Right lung (tissue), 5 donors: ENCODE measurements around the gene RNFT2. TPM values are rescaled to one million over a fixed set of nuclear protein-coding genes. Genes with fewer than 3 reads are reported as not detected.

Experiments used
- DNase-seq, 2 donors: peaks; one replicate each; pipeline ENCODE4 v3.0.0-alpha.2; 2013
- polyA plus RNA-seq, 5 donors: library from polyadenylated mRNA; unstranded; fragments of 120-200 nt; gene quantifications; one replicate each; pipeline versions ENCODE4 v1.2.1 to v1.2.3, GENCODE V29; 2013; ENCODE audit warnings: inconsistent platforms in 1 of 5, low replicate concordance in 1 of 5; ENCODE audit not compliant: insufficient read length in 5 of 5, insufficient read depth in 1 of 5

RNFT2 gene
- polyA plus RNA-seq, 5 donors: 2.4 to 3.6 (median 2.9) TPM

GRCh38 chr12:116832353-116832752, 94.2 kb downstream of the RNFT2 start:
- no peak for DNase-seq

GRCh38 chr12:116833474-116833873, 95.4 kb downstream of the RNFT2 start:
- DNase-seq: no peak

GRCh38 chr12:116835484-116835883, 97.4 kb downstream of the RNFT2 start:
- no peak for DNase-seq

DNA sequence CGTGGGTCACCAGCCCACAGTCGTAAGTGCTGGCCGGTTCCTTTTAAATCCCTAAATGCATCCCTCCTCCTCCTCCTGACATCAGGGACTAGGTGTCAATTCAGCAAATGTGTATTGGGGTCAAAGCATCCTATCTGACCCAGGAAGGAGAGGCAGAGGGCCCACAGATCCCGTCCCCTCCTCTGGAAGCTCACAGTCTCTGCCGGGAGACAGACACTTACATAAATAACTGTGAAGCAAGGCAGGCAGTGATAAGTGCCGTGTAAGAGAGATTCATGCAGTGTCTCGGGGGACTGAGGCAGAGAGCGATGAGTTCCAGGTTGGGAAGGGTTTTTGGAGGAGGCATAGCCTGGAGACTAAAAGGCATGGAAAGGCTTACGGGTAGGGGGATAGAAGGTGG, 99.0 kb downstream of the RNFT2 start:
- DNase-seq: no peak

- no peak for DNase-seq
Measured at GRCh38 chr12:116838365-116838764, 100.2 kb downstream of the RNFT2 start.

DNA sequence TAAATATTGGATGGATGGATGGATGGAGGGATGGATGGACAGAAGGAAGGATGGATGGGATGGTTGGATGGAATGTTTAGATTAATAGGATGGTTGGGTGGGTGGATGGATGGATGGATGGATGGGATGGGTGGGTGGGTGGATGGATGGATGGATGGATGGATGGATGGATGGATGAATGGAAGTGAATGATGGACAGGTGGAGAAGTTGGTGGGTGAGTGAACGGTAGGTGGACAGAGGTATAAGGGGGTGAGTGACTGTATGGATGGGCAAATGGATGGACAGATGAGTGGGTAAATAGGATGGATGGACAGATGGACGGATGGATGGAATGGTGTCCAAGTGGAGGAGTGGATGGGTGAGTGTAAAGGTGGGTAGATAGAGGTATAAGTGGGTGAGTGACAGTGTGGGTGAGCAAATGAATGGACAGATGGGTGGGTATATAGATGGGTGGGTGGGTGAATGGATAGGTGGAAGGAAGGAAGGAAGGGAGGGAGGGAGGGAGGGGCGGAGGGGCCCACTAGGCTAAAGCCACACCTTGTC, 101.2 kb downstream of the RNFT2 start:
- no peak for DNase-seq

DNA sequence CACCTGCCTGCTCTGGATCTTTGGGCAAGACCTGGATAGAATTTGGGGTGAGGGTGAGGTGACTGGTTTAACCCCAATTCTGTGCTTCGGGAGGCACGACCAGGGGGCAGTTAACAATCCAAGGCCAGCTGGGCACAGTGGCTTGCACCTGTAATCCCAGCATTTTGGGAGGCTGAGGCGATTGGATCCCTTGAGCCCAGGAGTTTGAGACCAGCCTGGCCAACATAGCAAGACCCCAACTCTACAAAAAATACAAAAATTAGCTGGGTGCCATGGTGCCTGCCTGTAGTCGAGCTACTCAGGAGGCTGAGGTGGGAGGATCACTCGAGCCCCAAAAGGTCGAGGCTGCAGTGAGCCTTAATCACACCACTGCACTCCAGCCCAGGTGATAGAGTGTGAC, 105.0 kb downstream of the RNFT2 start:
- DNase-seq: no peak

GRCh38 chr12:116849216-116849615, 111.1 kb downstream of the RNFT2 start:
- DNase-seq: no peak

DNA sequence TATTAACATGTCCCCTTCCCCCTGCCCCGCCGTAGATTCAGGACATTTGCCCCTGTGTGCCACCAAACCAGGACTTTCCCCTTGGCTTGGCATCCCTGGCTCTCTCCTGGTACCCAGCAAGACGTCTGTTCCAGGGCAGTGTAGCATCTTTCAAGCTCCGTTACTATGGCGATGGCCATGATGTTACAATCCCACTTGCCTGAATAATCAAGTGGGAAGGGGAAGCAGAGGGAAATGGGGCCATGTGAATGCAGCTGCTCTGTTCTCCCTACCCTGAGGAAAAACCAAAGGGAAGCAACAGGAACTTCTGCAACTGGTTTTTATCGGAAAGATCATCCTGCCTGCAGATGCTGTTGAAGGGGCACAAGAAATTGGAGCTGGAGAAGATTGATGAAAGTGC, 114.2 kb downstream of the RNFT2 start:
- no peak for DNase-seq

DNA sequence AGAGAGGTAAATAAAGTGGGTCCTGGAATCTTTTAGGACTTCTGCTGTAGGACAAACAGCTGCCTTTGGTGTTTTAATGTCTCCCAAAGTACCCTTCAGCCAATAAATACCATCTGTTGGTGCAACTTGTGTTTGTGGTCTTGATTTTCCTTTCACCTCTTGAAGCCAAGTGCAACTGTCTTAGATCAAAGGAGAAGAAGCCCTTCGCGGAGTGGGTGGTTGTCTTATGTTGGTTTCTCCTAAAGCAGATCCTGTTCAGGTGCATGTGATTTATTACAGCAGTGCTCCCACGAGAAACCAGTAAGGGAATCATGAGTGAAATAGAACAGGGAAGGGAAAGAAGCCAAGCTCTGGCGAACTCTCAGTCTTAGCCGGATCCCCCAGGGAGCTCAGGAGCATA, 115.4 kb downstream of the RNFT2 start:
- no peak for DNase-seq

DNA sequence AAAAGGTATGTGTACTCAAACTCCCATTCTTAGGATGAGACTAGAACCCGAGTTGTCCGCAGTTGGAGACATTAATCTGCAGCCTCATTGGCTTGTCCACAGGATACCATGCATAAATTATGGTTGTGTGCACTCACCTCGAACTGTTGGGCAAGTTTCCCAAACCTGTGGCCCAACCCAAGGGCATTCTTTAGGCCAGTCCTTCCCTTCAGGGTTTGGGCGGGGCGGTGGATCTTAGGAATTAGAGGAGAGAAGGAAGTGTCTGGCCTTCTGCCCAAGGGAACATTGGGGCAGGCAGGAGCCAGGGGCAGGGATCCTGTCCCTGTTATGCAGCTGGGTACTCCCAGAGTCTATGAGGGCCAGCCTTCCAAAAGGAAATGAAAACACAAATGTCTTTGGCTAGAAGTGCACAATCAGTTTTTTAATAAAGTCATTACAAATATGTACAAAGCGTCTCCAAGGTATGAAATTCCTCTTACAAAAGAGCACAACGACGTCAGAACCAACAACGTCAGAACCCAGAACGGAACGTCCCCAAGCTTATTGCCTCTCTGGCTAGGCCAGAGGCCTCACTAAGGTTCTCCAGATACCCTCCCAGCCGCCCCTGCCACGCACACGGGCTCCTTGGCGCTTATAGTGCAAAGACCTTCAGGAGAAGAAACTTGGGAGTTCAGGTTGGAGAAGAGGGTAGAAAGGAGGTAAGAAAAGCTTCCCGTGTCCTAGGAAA, 117.8 kb downstream of the RNFT2 start:
- DNase-seq: no peak

DNA sequence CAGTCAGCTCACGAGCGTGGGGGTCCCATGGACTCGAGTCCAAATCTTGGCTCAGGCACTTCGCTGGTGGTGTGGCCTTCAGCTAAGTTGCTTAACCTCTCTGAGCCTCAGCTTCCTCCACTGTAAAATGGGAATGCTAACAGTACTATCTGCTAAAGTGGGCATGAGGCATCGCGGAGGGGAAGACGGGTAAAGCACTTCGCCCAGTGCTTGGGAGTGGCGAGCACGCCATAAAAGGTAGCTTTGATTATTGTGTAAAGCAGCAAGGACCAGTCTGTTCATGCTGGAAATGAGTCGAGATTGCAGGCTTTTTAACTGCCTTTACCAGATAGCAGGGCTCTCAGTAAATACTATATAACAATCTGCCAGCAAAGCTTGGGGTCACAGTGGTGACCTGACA, 118.6 kb downstream of the RNFT2 start:
- DNase-seq: no peak

- no peak for DNase-seq
Measured at GRCh38 chr12:116859079-116859478, 121.0 kb downstream of the RNFT2 start.

DNA sequence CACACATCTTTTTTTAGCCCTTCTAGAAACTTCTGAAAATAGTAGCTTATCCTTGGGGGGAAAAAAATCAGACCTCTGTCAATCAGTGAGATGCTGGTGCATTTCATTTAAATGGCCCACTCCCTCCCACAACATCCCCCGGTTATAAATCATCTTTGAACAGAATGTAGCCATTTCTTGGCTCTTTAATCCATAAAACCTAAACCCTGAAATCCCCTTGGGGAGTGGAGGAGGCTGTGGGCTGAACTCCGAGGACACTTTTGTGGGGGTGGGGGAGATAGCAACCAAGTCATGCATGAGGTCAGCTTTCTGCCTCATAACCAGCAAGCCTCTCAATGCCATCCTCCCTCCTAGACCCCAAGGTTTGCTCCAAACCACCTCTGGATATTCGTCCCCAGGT, 122.1 kb downstream of the RNFT2 start:
- DNase-seq: no peak

GRCh38 chr12:116861320-116861719, 123.2 kb downstream of the RNFT2 start:
- DNase-seq: no peak

GRCh38 chr12:116862167-116862566, 124.1 kb downstream of the RNFT2 start:
- DNase-seq: no peak

DNA sequence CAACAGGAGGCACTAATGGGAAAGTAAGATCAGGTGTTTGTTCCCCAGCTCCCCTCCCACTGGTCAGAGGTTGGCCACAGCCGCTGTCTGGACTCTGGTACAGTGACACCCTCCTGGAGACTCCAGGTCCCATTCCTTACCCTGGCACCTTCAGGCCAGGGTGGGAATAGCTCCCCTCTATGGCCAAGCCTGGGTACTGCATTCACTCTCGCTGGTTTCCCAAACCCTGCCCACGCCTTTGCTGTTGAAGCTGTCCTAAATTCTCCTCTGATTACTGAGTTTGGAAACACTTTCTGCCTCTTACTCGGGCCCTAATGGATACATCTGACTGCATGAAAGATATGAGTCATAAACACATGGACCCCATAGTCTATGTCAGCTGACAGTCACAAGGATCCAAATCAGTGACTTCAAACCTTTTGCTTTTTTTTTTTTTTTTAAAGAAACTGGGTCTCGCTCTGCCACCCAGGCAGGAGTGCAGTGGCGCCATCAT, 125.2 kb downstream of the RNFT2 start:
- no peak for DNase-seq

- no peak for DNase-seq
Measured at GRCh38 chr12:116864371-116865160, 126.5 kb downstream of the RNFT2 start.

DNA sequence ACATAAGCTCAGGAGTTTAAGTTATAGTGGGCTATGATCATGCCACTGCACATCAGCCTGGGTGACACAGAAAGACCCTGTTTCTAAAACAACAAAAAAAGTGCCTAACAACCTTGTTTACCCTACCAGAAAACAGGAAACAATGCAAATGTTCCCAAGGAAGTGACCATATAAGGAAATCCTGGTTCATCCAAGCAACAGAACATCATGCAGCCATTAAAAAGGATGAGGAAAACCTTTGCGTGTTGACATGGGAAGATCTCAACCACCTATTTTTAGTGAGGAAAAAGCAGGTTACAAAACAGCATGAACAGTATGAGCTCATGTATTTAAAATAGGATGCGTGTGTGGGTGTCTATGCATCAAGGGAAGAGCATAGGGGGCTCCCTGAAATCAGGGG, 129.4 kb downstream of the RNFT2 start:
- DNase-seq: no peak

DNA sequence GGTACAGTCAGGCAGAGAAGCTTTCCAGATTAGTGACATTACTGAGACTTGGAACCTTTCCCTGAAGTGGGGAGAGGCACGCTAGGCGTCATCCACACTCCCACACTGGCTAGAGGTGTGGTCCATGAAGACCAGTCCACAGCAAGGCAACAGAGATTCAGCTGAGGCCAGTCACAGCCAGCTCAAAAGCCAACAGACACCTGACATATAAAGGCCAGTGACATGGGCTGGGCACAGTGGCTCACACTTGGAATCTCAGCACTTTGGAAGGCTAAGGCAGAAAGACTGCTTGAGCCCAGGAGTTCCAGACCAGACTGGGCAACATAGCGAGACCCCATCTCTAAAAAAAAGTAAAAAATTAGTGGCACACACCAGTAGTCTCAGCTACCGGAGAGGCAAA, 132.2 kb downstream of the RNFT2 start:
- DNase-seq: no peak

DNA sequence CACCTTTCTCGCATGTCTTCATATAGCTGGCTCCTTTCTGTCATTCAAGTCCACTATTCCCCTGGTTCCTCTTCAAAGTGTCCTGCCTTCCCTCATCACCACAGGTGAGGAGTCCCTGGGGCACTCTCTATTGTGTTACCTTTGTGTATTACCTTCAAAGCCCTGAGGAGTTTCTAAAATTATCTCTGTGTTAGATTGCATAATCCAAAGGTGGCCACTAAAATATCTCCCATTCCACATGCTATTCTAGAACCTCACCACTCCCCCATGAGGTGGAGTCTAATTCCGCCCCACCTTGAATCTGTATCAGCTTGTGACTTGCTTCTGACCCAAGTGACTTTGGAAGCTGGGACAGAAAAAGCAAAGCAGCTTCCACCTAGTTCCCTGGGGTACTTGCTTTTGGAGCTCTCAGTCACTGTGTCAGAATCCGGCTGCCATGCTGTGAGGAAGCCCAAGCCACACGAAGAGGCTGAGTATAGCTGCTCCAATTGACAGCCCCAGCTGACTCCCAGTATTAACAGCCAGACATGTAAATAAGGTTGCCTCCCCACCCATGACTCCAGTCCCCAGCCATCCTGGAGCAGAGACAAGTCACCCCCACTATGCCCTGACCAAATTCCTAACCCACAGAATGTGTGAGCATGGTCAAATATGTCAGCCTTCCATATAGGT, 136.3 kb downstream of the RNFT2 start:
- no peak for DNase-seq

DNA sequence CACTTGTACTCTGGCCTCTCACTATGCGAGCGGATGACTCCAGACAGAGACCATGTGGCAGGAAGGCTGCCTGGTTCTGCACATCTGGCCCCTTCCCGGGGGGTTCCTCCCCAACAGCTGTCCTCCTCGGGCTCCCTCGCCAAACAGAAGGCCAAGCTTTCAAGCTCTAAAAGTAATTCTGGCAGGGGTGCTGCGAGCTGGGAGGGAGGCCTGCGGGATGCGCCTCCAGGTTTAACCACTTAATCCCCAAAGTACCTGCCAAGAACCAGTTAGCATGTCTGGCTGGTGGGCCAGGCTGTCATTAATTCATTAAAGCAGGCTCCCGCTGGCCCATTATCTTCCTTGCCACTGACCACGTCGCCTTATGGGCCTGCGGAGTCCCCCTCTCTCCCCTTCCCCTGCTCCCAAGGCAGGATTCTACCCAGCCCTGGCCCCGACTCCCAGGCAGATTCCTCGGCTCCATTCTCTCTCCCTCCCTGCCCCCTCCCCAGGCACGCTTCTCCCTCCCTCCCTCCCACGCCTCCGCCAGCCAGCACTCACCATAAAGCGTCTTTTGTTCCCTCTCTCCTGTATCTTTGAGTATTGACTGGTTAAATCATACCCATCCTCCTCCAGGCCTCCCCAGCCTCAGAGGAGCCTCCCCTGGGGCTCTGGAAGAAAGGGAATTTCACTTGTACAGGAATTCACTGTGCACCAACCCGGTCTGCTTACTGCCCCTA, 138.2 kb downstream of the RNFT2 start:
- no peak for DNase-seq
